Endothelial cell of umbilical vein (primary cell): Measurements from ENCODE around the gene ZDHHC13. TPM values are rescaled to one million over a fixed set of nuclear protein-coding genes. Genes with fewer than 3 reads are reported as not detected.

Experiments
- BruUV-seq: library from RNA; stranded (reverse); fragments of 400-500 nt; replicated peaks from 2 replicates; lab custom pipeline; 2021; lab: Mats Ljungman, UMichigan
- CTCF ChIA-PET: fragments of 300-600, 350-600 bp; sonication (Branson Sonifier 250); formaldehyde crosslinking; loops from one replicate; lab custom pipeline; 2021; ENCODE audit warnings: antibody characterized with exemption, inconsistent platforms; lab: Charles Lee
- POLR2A ChIA-PET: fragments of 300-600, 350-600 bp; sonication (Branson Sonifier 250); formaldehyde crosslinking; loops from one replicate; lab custom pipeline; 2021; ENCODE audit warnings: antibody characterized with exemption, inconsistent platforms; lab: Charles Lee
- DNase-seq: peaks from one replicate; pipeline ENCODE4 v3.0.0-alpha.2; 2011; ENCODE audit warnings: low read depth, low spot score
- FAIRE-seq: peaks from 2 replicates; lab custom pipeline; 2011; peaks lifted over from hg19 to GRCh38; lab: Jason Lieb, UNC
- H2AFZ ChIP-seq: 2 replicates; pipeline ENCODE4 v1.6.0; 2012; ENCODE audit warnings: low read depth, low read length, control low read depth, inconsistent platforms
- H3K27ac ChIP-seq: 2 replicates; pipeline ENCODE4 v1.5.1; 2011; ENCODE audit warnings: low read depth, mild to moderate bottlenecking, control low read depth, low read length, moderate library complexity; ENCODE audit not compliant: insufficient read depth
- H3K27me3 ChIP-seq, 2 experiments: 2 replicates each; pipeline versions ENCODE4 v1.6.0 to v1.6.1; 2011; ENCODE audit warnings: low read length in 2 of 2, mixed read lengths in 1 of 2; ENCODE audit not compliant: control insufficient read depth in 2 of 2, insufficient read depth in 2 of 2
- H3K36me3 ChIP-seq, 2 experiments: 2 replicates in 1 of 2; 3 replicates in 1 of 2; pipeline ENCODE4 v1.5.1; 2011; ENCODE audit warnings: low read length in 2 of 2, mild to moderate bottlenecking in 1 of 2, moderate library complexity in 1 of 2; ENCODE audit not compliant: control insufficient read depth in 2 of 2, insufficient read depth in 2 of 2; ENCODE audit errors: extremely low read depth in 1 of 2
- H3K4me1 ChIP-seq: 3 replicates; pipeline ENCODE4 v1.5.1; 2011; ENCODE audit warnings: mild to moderate bottlenecking, low read length; ENCODE audit not compliant: control insufficient read depth, insufficient read depth; ENCODE audit errors: extremely low read depth
- H3K4me2 ChIP-seq: 2 replicates; pipeline ENCODE4 v1.6.1; 2011; ENCODE audit warnings: low read length, control low read depth, mixed read lengths; ENCODE audit not compliant: insufficient read depth
- H3K4me3 ChIP-seq, 3 experiments: fragments of 200-600 bp in 1 of 3; sonication (generic), shearing (Covaris generic) in 1 of 3; replicated peaks in 1 of 3; 2 replicates each; pipeline ENCODE4 v1.5.1; 2011 to 2016; ENCODE audit warnings: control low read depth in 3 of 3, low read length in 3 of 3, mild to moderate bottlenecking in 2 of 3, inconsistent platforms in 1 of 3, low read depth in 1 of 3, moderate library complexity in 1 of 3; ENCODE audit not compliant: insufficient read depth in 1 of 3
- H3K79me2 ChIP-seq: 2 replicates; pipeline ENCODE4 v1.6.0; 2012; ENCODE audit warnings: low read length, inconsistent platforms; ENCODE audit not compliant: control insufficient read depth, insufficient read depth
- H3K9ac ChIP-seq: replicated peaks from 2 replicates; pipeline ENCODE3; 2011; ENCODE audit warnings: low read length, control low read depth; ENCODE audit not compliant: insufficient read depth; ENCODE audit errors: extremely low read depth
- H3K9me1 ChIP-seq: replicated peaks from 3 replicates; pipeline ENCODE4 v1.6.0; 2011; ENCODE audit warnings: mild to moderate bottlenecking, low read length; ENCODE audit not compliant: control insufficient read depth, insufficient read depth; ENCODE audit errors: extremely low read depth
- H3K9me3 ChIP-seq: replicated peaks from 2 replicates; pipeline ENCODE4 v1.5.1; 2012; ENCODE audit warnings: low read length, inconsistent platforms; ENCODE audit not compliant: control insufficient read depth, insufficient read depth
- H4K20me1 ChIP-seq: replicated peaks from 2 replicates; pipeline ENCODE3; 2011; ENCODE audit warnings: mild to moderate bottlenecking, low read length; ENCODE audit not compliant: control insufficient read depth, insufficient read depth; ENCODE audit errors: extremely low read depth
- EZH2 ChIP-seq: IDR thresholded peaks from 2 replicates; pipeline ENCODE4 v1.6.1; 2012; ENCODE audit warnings: borderline replicate concordance, low read depth, mild to moderate bottlenecking, moderate library complexity, low read length, inconsistent platforms; ENCODE audit not compliant: severe bottlenecking
- FOS ChIP-seq: IDR thresholded peaks from 2 replicates; pipeline ENCODE4 v1.6.1; 2011; ENCODE audit warnings: mild to moderate bottlenecking, low read length, moderate library complexity, borderline replicate concordance; ENCODE audit not compliant: insufficient read depth
- GATA2 ChIP-seq: IDR thresholded peaks from 2 replicates; pipeline ENCODE4 v1.7.0; 2011; ENCODE audit warnings: low read depth, mild to moderate bottlenecking, moderate library complexity, mixed read lengths, low read length; ENCODE audit not compliant: insufficient read length, insufficient read depth
- JUN ChIP-seq: IDR thresholded peaks from 2 replicates; pipeline ENCODE4 v1.6.1; 2011; ENCODE audit warnings: borderline replicate concordance, low read depth; ENCODE audit not compliant: insufficient read length, insufficient read depth
- MYC ChIP-seq: IDR thresholded peaks from one replicate; pipeline ENCODE4 v1.6.1; 2011; ENCODE audit warnings: mild to moderate bottlenecking, low read depth, low read length
- POLR2A ChIP-seq: IDR thresholded peaks from 2 replicates; pipeline ENCODE4 v1.6.1; 2012; ENCODE audit warnings: low read depth, mild to moderate bottlenecking, control low read depth, low read length
- POLR2AphosphoS5 ChIP-seq: IDR thresholded peaks from 2 replicates; pipeline ENCODE4 v1.6.1; 2012; ENCODE audit warnings: low read depth, mild to moderate bottlenecking, control low read depth, low read length, moderate library complexity; ENCODE audit not compliant: insufficient read depth
- dilution Hi-C: fragments of 300-500 bp; cut with MboI; formaldehyde crosslinking; loops from one replicate; pipeline ENCODE4 v1.15.0; 2019; ENCODE audit warnings: low sequenced_read_pairs; ENCODE audit not compliant: extremely low pct_ligation_motif_present
- intact Hi-C: fragments of 100-400 bp; cut with micrococcal nuclease; formaldehyde crosslinking; loops from one replicate; pipeline ENCODE4 v1.10.0; 2022
- polyA plus RNA-seq, 4 experiments: library from polyadenylated mRNA; depleted of rRNA in 3 of 4; stranded (reverse) in 3 of 4; unstranded in 1 of 4; fragments of >200 nt; gene quantifications; 2 replicates each; pipeline versions ENCODE4 v1.2.1 to v1.2.3, GENCODE V29; 2011 to 2012; ENCODE audit warnings: missing spikeins in 1 of 4
- total RNA-seq: library from RNA; stranded (reverse); gene quantifications from 2 replicates; pipeline ENCODE4 v1.2.3, GENCODE V29; 2021
- TF ChIP-seq, protein P1 (sequence below): IDR thresholded peaks from 2 replicates; pipeline ENCODE4 v1.6.1; 2011; ENCODE audit not compliant: insufficient read depth, insufficient read length
- TF ChIP-seq, protein P2 (sequence below), 2 donors: IDR thresholded peaks; 1 replicate in 1 of 2; 2 replicates in 1 of 2; pipeline ENCODE4 v1.5.1; 2011; ENCODE audit warnings: low read length in 2 of 2, mild to moderate bottlenecking in 2 of 2, moderate library complexity in 2 of 2, control low read depth in 1 of 2, inconsistent platforms in 1 of 2, low read depth in 1 of 2; ENCODE audit not compliant: insufficient read depth in 1 of 2; ENCODE audit errors: extremely low read depth in 1 of 2

ZDHHC13 gene
- total and polyA plus RNA-seq, 2 donors (not counting 3 experiments of a cell fraction or from before 2014, with no cell fraction given) = 37.4 to 52.9 TPM

- dilution Hi-C loops = no loop called here
Observed at GRCh38 chr11:19083166-19083565, 33.8 kb upstream of the ZDHHC13 start.

More at GRCh38 chr11:19083166-19083565, 33.8 kb upstream of the ZDHHC13 start:
- TF ChIP-seq FOS (no peak), MYC (no peak), EZH2 (no peak), JUN (no peak), POLR2AphosphoS5 (no peak), GATA2 (no peak), POLR2A (no peak)
- TF ChIP-seq, protein P1, sequence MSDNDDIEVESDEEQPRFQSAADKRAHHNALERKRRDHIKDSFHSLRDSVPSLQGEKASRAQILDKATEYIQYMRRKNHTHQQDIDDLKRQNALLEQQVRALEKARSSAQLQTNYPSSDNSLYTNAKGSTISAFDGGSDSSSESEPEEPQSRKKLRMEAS = no peak
- TF ChIP-seq, protein P2, sequence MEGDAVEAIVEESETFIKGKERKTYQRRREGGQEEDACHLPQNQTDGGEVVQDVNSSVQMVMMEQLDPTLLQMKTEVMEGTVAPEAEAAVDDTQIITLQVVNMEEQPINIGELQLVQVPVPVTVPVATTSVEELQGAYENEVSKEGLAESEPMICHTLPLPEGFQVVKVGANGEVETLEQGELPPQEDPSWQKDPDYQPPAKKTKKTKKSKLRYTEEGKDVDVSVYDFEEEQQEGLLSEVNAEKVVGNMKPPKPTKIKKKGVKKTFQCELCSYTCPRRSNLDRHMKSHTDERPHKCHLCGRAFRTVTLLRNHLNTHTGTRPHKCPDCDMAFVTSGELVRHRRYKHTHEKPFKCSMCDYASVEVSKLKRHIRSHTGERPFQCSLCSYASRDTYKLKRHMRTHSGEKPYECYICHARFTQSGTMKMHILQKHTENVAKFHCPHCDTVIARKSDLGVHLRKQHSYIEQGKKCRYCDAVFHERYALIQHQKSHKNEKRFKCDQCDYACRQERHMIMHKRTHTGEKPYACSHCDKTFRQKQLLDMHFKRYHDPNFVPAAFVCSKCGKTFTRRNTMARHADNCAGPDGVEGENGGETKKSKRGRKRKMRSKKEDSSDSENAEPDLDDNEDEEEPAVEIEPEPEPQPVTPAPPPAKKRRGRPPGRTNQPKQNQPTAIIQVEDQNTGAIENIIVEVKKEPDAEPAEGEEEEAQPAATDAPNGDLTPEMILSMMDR (IDR thresholded peaks at IDR 0.05; ENCODE audit: extremely low read depth in 1 of 2, insufficient read depth in 1 of 2, low read depth in 1 of 2, low read length in 2 of 2) = no peak
- DNase-seq (no peak), FAIRE-seq (no peak)
- H3K9ac ChIP-seq = no peak overlapping the region
- no peaks in the 10 kb centered on the region for H3K9me1 ChIP-seq
- no peaks in the 10 kb centered on the region for H3K9me3 ChIP-seq
- no peak overlapping the region for H2AFZ ChIP-seq
- no peak overlapping the region for H3K4me2 ChIP-seq
- BruUV-seq = no TSS peak
- H4K20me1 ChIP-seq = no peaks in the 10 kb centered on the region
- H3K27me3 ChIP-seq = no peaks in the 10 kb centered on the region
- CTCF ChIA-PET = no interaction called here
- H3K79me2 ChIP-seq = no peaks in the 10 kb centered on the region
- H3K36me3 ChIP-seq = no peaks in the 10 kb centered on the region
- H3K4me3 ChIP-seq = no peak overlapping the region
- H3K27ac ChIP-seq = no peak overlapping the region
- intact Hi-C loops = no loop called here
- H3K4me1 ChIP-seq = peaks cover 48% of the 10 kb centered on the region
- POLR2A ChIA-PET = no interaction called here
